ENCODE measurements around the gene SAMD4A.

DNA sequence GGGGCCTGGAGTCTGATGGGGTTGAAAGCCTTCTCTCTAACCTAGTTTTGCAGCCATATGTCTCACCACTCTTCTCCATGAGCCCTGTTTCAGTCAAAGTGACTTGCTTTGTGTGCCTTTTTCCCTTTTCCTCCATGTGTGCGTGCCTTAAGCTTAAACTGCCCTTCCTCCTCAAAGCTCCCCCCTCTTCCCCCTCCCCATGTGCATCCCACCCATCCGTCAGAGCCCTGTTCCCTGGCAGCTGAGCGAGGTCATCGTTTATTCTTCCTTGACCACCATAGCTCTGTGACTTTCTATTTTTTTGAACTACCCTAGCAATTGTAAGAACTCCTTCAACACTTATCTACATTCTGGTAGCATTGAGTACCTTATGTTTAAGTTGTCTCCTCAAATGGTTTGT lies 24.9 kb downstream of the SAMD4A start:
- TF ChIP-seq, protein P1, sequence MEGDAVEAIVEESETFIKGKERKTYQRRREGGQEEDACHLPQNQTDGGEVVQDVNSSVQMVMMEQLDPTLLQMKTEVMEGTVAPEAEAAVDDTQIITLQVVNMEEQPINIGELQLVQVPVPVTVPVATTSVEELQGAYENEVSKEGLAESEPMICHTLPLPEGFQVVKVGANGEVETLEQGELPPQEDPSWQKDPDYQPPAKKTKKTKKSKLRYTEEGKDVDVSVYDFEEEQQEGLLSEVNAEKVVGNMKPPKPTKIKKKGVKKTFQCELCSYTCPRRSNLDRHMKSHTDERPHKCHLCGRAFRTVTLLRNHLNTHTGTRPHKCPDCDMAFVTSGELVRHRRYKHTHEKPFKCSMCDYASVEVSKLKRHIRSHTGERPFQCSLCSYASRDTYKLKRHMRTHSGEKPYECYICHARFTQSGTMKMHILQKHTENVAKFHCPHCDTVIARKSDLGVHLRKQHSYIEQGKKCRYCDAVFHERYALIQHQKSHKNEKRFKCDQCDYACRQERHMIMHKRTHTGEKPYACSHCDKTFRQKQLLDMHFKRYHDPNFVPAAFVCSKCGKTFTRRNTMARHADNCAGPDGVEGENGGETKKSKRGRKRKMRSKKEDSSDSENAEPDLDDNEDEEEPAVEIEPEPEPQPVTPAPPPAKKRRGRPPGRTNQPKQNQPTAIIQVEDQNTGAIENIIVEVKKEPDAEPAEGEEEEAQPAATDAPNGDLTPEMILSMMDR (IDR thresholded peaks at IDR 0.05): no peak
- TF ChIP-seq POLR2A (IDR thresholded peaks at IDR 0.05): no peak
